PFSK-1 (cell line): ENCODE measurements around the gene MAPT.

Experiments used
- POLR2AphosphoS5 ChIP-seq: IDR thresholded peaks from 2 replicates; pipeline ENCODE4 v1.6.1; 2012; ENCODE audit warnings: low read depth, mild to moderate bottlenecking, control low read depth, low read length, moderate library complexity
- SIN3A ChIP-seq: IDR thresholded peaks from 2 replicates; pipeline ENCODE4 v1.6.1; 2012; ENCODE audit warnings: mild to moderate bottlenecking, low read length, moderate library complexity, borderline replicate concordance; ENCODE audit not compliant: insufficient read depth
- TAF1 ChIP-seq: IDR thresholded peaks from 2 replicates; pipeline ENCODE4 v1.6.1; 2012; ENCODE audit warnings: low read length, control low read depth, borderline replicate concordance; ENCODE audit not compliant: insufficient read depth
- TF ChIP-seq, protein P1 (sequence below), 2 experiments: IDR thresholded peaks; 2 replicates each; pipeline versions ENCODE4 v1.6.1 to v1.8.0; 2011 to 2012; ENCODE audit warnings: low read depth in 2 of 2, low read length in 2 of 2, control low read depth in 1 of 2, inconsistent platforms in 1 of 2, mild to moderate bottlenecking in 1 of 2, moderate library complexity in 1 of 2; ENCODE audit not compliant: insufficient read depth in 1 of 2

- no peak for TF ChIP-seq POLR2AphosphoS5
- TF ChIP-seq, protein P1, sequence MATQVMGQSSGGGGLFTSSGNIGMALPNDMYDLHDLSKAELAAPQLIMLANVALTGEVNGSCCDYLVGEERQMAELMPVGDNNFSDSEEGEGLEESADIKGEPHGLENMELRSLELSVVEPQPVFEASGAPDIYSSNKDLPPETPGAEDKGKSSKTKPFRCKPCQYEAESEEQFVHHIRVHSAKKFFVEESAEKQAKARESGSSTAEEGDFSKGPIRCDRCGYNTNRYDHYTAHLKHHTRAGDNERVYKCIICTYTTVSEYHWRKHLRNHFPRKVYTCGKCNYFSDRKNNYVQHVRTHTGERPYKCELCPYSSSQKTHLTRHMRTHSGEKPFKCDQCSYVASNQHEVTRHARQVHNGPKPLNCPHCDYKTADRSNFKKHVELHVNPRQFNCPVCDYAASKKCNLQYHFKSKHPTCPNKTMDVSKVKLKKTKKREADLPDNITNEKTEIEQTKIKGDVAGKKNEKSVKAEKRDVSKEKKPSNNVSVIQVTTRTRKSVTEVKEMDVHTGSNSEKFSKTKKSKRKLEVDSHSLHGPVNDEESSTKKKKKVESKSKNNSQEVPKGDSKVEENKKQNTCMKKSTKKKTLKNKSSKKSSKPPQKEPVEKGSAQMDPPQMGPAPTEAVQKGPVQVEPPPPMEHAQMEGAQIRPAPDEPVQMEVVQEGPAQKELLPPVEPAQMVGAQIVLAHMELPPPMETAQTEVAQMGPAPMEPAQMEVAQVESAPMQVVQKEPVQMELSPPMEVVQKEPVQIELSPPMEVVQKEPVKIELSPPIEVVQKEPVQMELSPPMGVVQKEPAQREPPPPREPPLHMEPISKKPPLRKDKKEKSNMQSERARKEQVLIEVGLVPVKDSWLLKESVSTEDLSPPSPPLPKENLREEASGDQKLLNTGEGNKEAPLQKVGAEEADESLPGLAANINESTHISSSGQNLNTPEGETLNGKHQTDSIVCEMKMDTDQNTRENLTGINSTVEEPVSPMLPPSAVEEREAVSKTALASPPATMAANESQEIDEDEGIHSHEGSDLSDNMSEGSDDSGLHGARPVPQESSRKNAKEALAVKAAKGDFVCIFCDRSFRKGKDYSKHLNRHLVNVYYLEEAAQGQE (IDR thresholded peaks at IDR 0.05; ENCODE audit: insufficient read depth in 1 of 2, low read depth in 2 of 2, low read length in 2 of 2) = no peak
- no peak for TF ChIP-seq SIN3A
- no peak for TF ChIP-seq TAF1
Observed at GRCh38 chr17:45895969-45896785, 1.8 kb downstream of the MAPT start.
